Measurements from ENCODE around the gene JAK1.

The JAK1 gene

DNA sequence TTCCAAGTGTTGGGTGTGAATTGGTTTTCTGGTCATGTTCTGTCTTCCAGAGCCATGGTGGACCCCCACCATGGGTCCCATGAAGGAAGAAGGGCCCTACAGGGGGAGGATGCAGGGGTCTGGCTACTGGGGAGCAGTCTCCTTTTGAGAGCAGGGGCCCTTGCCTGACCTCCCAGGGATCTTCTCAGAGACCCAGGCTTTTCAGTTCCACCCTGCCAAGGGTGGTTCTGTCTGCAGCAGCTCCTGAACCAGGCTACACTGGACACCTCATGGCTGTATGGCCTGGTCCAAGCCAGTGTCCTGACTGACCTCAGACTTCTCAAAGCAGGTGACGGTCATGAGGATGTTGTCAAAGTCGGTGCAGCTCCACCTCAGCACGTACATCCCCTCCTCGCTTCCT lies 109.0 kb downstream of the JAK1 start:
- TF ChIP-seq, protein P1, sequence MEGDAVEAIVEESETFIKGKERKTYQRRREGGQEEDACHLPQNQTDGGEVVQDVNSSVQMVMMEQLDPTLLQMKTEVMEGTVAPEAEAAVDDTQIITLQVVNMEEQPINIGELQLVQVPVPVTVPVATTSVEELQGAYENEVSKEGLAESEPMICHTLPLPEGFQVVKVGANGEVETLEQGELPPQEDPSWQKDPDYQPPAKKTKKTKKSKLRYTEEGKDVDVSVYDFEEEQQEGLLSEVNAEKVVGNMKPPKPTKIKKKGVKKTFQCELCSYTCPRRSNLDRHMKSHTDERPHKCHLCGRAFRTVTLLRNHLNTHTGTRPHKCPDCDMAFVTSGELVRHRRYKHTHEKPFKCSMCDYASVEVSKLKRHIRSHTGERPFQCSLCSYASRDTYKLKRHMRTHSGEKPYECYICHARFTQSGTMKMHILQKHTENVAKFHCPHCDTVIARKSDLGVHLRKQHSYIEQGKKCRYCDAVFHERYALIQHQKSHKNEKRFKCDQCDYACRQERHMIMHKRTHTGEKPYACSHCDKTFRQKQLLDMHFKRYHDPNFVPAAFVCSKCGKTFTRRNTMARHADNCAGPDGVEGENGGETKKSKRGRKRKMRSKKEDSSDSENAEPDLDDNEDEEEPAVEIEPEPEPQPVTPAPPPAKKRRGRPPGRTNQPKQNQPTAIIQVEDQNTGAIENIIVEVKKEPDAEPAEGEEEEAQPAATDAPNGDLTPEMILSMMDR (IDR thresholded peaks at IDR 0.05; ENCODE audit: borderline replicate concordance, control extremely low read depth, extremely low read depth, insufficient read depth, missing control alignments), result no peak
- in situ Hi-C loops (cut with MboI; ENCODE audit: low sequenced_read_pairs, unreplicated experiment), result no loop called here
- no peak for DNase-seq (ENCODE audit: low spot score)

DNA sequence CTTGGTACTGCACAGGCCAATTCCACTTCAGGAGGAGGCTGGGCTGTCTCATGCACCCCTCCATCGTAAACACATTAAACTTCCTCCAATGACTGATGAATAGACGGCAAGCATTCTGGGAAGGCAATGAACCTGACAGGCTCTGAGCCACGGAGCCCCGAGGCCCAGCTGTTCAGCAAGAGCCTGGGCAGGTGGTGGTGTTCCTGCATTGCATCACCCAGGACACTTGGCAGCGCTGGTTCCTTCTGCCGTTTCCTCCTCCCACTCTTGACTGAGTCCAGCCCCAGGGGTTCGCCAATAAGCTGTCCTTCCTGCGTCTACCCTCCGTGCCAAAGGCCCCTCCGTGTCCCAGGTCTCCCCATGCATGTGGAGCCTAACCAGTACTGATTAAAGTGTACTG lies 109.8 kb downstream of the JAK1 start:
- no peak for DNase-seq (ENCODE audit: low spot score)
- in situ Hi-C loops (cut with MboI; ENCODE audit: low sequenced_read_pairs, unreplicated experiment), result no loop called here
- TF ChIP-seq, protein P1 (IDR thresholded peaks at IDR 0.05; ENCODE audit: borderline replicate concordance, control extremely low read depth, extremely low read depth, insufficient read depth, missing control alignments), result no peak

DNA sequence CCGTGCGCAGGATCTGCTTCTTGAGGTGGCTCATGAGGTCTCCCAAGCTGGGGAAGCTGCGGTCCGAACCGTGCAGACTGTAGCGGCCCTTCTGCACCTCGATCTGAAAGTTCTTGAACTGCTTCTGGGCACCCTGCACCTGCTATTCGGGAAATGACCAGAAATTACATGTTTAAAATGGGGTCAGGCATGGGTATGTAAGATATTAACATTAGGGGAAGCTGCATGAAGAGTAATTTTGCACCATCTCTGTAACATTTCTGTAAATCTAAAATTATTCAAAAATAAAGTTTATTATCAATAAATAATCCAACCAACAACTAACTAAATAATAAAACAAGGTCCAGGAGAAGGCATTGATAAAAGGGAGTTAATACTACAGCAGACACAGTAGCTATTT lies 110.8 kb downstream of the JAK1 start:
- TF ChIP-seq, protein P1 (IDR thresholded peaks at IDR 0.05; ENCODE audit: borderline replicate concordance, control extremely low read depth, extremely low read depth, insufficient read depth, missing control alignments), result no peak
- in situ Hi-C loops (cut with MboI; ENCODE audit: low sequenced_read_pairs, unreplicated experiment), result no loop called here
- no peak for DNase-seq (ENCODE audit: low spot score)

DNA sequence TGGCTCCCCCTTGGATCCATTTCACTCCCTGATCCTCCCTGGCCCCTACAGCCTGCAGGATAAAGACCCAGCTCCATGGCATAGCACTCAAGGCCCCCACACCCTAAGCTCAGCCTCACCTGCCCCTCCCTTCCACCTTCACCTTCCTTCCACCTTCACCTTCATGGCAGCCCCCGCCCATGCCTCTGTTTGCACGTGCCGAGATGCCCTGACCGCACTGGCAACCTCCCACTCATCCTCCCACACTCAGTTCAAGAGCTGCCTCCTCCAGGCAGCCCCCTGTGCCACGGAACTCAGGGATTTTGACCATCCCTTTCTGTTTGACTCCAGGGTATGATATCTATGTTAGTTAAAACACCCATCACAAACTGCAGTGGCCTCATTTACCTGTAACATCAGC lies 111.7 kb downstream of the JAK1 start:
- DNase-seq (ENCODE audit: low spot score), result no peak
- TF ChIP-seq, protein P1 (IDR thresholded peaks at IDR 0.05; ENCODE audit: borderline replicate concordance, control extremely low read depth, extremely low read depth, insufficient read depth, missing control alignments), result no peak
- in situ Hi-C loops (cut with MboI; ENCODE audit: low sequenced_read_pairs, unreplicated experiment), result no loop called here

DNA sequence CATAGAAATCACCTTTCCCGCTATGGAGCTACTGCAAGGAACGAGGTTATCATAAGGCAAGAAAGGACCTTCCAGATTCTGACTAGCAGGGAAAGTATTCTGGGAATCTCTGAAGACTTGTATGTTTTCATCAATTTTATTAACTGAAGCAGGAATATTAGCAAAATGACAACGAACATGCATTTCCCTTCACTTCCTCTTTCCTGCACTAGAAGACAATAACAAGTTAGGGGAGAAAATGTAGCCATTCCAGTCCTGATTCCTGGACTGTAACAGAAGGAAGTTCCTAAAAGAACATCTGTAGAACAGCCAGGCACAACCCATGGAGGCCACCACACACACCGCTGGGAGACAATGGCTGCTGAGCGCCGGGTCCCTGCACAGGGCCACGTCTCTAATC lies 114.7 kb downstream of the JAK1 start:
- TF ChIP-seq, protein P1 (IDR thresholded peaks at IDR 0.05; ENCODE audit: borderline replicate concordance, control extremely low read depth, extremely low read depth, insufficient read depth, missing control alignments), result no peak
- in situ Hi-C loops (cut with MboI; ENCODE audit: low sequenced_read_pairs, unreplicated experiment), result no loop called here
- no peak for DNase-seq (ENCODE audit: low spot score)

DNA sequence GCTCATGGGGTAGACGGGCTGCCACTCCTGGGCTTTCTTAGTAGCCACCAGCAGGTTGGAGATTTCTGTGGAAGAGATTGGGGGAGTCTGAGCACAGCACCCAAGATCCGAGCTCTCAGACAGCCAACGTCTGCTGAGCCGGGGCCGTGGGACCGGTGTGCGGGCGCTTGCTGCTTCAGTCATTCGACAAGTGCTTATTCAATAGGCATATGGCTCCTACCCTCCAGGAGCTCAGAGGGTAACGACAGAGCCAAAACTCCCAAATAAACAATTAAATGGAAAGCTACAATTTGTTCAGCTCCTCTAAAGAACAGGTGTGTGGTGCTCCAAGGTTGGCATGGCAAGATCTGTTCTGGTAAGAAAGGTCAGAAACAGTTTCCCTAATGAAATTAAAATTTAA lies 115.5 kb downstream of the JAK1 start:
- TF ChIP-seq, protein P1 (IDR thresholded peaks at IDR 0.05; ENCODE audit: borderline replicate concordance, control extremely low read depth, extremely low read depth, insufficient read depth, missing control alignments), result no peak
- no peak for DNase-seq (ENCODE audit: low spot score)
- in situ Hi-C loops (cut with MboI; ENCODE audit: low sequenced_read_pairs, unreplicated experiment), result no loop called here

DNA sequence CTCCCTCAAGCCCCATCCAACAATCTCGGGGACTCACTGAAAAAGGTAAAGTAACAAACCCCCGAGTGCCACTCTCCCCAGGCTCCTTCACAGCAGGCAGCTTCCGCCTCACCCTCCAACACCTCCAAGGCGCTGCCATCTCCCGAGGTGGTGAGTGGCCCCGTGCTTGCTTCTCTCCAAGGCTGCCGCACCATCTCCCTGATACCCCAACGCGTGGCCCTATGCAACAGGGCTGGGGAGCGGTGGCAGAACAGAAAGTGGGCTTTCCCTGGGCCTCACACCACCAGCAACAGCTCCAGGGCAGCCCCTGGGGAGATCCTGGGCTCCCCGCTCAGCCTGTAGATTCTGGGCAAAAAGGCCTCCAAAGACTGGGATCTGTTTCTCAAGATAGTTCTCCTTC lies 116.4 kb downstream of the JAK1 start:
- DNase-seq (ENCODE audit: low spot score), result no peak
- in situ Hi-C loops (cut with MboI; ENCODE audit: low sequenced_read_pairs, unreplicated experiment), result no loop called here
- TF ChIP-seq, protein P1 (IDR thresholded peaks at IDR 0.05; ENCODE audit: borderline replicate concordance, control extremely low read depth, extremely low read depth, insufficient read depth, missing control alignments), result no peak

Data from GM13976 (cell line).